SK-N-MC (cell line): ENCODE results near the gene AKT1.
"Not testable (repeated sequence)": the region's sequence is repeated elsewhere in the genome, so short reads cannot be mapped to it uniquely, and the experiment has no call there.

ENCODE experiments used
- EZH2 ChIP-seq: fragments of 200-600 bp; sonication (generic); IDR thresholded peaks from one replicate; pipeline ENCODE4 v1.6.1; 2017; ENCODE audit warnings: antibody characterized with exemption
- FOXP2 ChIP-seq: optimal IDR thresholded peaks from 2 replicates; pipeline ENCODE3; 2011; ENCODE audit warnings: mild to moderate bottlenecking, moderate library complexity; ENCODE audit not compliant: insufficient read depth; ENCODE audit errors: extremely low read length, control extremely low read depth
- POLR2AphosphoS5 ChIP-seq: IDR thresholded peaks from 2 replicates; pipeline ENCODE4 v1.6.1; 2012; ENCODE audit warnings: mild to moderate bottlenecking, low read depth, low read length, borderline replicate concordance

DNA sequence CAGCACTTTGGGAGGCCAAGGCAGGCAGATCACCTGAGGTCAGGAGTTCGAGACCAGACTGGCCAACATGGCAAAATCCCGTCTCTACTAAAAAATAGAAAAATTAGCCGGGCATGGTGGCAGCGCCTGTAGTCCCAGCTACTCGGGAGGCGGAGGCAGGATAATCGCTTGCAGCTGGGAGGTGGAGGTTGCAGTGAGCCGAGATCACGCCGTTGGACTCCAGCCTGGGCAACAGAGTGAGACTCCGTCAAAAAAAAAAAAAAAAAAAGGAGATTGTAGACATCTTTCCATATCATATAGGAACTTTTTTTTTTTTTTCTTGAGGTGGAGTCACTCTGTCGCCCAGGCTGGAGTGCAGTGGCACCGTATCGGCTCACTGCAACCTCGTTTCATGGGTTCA is 19.2 kb upstream of the AKT1 start:
- not testable (repeated sequence) for TF ChIP-seq POLR2AphosphoS5, EZH2, FOXP2
